ENCODE data around the gene NANOS3. TPM values are rescaled to one million over a fixed set of nuclear protein-coding genes. Genes with fewer than 3 reads are reported as not detected.

NANOS3 gene
- total RNA-seq, 1 experiment from 2014 or later: 1.1 TPM

DNA sequence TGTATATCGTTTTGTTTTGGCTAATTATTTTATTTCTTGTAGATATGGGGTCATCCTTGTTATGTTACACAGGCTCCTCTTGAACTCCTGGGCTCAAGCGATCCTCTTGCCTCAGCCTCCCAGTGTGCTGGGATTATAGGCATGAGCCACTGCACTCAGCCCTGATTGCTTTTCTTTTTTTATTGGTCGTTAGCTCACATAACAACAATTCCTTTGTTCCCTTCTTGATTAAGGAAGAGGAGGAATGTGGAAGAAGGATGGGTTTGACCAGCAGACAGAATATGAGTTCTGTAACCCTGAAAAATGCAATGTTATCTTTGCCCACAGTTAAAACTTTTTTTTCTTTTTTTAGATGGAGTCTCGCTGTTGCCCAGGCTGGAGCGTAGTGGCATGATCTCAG lies 17.6 kb downstream of the NANOS3 start:
- DNase-seq (ENCODE audit: low spot score) (no peak), ATAC-seq (no peak)
- Mint-ChIP-seq H3K27ac (no peak overlapping the region), H3K36me3 (no peaks in the 10 kb centered on the region), H3K9me3 (no peaks in the 10 kb centered on the region), H3K4me3 (no peak overlapping the region), H3K4me1 (no peaks in the 10 kb centered on the region), H3K27me3 (ENCODE audit: low read depth) (no peaks in the 10 kb centered on the region)
- CTCF ChIA-PET: interaction anchor here (0.6 to 2.1 kb wide), 3 partner anchors 8 to 11 kb away, joined by 3 to 9 read pairs (median 4); no protein-coding TSS in a partner anchor
- TF ChIP-seq NFE2L1 (CRISPR knock-in tag; IDR thresholded peaks at IDR 0.05) (no peak), ZNF317 (CRISPR knock-in tag; IDR thresholded peaks at IDR 0.05; ENCODE audit: borderline replicate concordance, low read depth) (no peak), TP53 (CRISPR knock-in tag; IDR thresholded peaks at IDR 0.05) (no peak), ZNF138 (CRISPR knock-in tag; conservative IDR thresholded peaks at IDR 0.05) (no peak), ZNF121 (CRISPR knock-in tag; IDR thresholded peaks at IDR 0.05) (no peak), EMX1 (CRISPR knock-in tag; IDR thresholded peaks at IDR 0.05) (no peak), NR1H2 (CRISPR knock-in tag; IDR thresholded peaks at IDR 0.05) (no peak), KAT7 (CRISPR knock-in tag; IDR thresholded peaks at IDR 0.05; ENCODE audit: borderline replicate concordance) (no peak), CREB1 (CRISPR knock-in tag; IDR thresholded peaks at IDR 0.05) (no peak), JUN (CRISPR knock-in tag; IDR thresholded peaks at IDR 0.05) (no peak), HMGA2 (CRISPR knock-in tag; IDR thresholded peaks at IDR 0.05) (no peak), ETV6 (CRISPR knock-in tag; IDR thresholded peaks at IDR 0.05) (no peak), SOX15 (CRISPR knock-in tag; IDR thresholded peaks at IDR 0.05) (no peak), FOXP1 (CRISPR knock-in tag; IDR thresholded peaks at IDR 0.05; ENCODE audit: borderline replicate concordance) (no peak), NR2C2 (CRISPR knock-in tag; IDR thresholded peaks at IDR 0.05) (no peak)
- TF ChIP-seq, protein P1, sequence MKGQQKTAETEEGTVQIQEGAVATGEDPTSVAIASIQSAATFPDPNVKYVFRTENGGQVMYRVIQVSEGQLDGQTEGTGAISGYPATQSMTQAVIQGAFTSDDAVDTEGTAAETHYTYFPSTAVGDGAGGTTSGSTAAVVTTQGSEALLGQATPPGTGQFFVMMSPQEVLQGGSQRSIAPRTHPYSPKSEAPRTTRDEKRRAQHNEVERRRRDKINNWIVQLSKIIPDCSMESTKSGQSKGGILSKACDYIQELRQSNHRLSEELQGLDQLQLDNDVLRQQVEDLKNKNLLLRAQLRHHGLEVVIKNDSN (CRISPR knock-in tag; IDR thresholded peaks at IDR 0.05): no peak
- TF ChIP-seq, protein P2, sequence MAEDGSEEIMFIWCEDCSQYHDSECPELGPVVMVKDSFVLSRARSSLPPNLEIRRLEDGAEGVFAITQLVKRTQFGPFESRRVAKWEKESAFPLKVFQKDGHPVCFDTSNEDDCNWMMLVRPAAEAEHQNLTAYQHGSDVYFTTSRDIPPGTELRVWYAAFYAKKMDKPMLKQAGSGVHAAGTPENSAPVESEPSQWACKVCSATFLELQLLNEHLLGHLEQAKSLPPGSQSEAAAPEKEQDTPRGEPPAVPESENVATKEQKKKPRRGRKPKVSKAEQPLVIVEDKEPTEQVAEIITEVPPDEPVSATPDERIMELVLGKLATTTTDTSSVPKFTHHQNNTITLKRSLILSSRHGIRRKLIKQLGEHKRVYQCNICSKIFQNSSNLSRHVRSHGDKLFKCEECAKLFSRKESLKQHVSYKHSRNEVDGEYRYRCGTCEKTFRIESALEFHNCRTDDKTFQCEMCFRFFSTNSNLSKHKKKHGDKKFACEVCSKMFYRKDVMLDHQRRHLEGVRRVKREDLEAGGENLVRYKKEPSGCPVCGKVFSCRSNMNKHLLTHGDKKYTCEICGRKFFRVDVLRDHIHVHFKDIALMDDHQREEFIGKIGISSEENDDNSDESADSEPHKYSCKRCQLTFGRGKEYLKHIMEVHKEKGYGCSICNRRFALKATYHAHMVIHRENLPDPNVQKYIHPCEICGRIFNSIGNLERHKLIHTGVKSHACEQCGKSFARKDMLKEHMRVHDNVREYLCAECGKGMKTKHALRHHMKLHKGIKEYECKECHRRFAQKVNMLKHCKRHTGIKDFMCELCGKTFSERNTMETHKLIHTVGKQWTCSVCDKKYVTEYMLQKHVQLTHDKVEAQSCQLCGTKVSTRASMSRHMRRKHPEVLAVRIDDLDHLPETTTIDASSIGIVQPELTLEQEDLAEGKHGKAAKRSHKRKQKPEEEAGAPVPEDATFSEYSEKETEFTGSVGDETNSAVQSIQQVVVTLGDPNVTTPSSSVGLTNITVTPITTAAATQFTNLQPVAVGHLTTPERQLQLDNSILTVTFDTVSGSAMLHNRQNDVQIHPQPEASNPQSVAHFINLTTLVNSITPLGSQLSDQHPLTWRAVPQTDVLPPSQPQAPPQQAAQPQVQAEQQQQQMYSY (CRISPR knock-in tag; IDR thresholded peaks at IDR 0.05): no peak
- TF ChIP-seq, protein P3, sequence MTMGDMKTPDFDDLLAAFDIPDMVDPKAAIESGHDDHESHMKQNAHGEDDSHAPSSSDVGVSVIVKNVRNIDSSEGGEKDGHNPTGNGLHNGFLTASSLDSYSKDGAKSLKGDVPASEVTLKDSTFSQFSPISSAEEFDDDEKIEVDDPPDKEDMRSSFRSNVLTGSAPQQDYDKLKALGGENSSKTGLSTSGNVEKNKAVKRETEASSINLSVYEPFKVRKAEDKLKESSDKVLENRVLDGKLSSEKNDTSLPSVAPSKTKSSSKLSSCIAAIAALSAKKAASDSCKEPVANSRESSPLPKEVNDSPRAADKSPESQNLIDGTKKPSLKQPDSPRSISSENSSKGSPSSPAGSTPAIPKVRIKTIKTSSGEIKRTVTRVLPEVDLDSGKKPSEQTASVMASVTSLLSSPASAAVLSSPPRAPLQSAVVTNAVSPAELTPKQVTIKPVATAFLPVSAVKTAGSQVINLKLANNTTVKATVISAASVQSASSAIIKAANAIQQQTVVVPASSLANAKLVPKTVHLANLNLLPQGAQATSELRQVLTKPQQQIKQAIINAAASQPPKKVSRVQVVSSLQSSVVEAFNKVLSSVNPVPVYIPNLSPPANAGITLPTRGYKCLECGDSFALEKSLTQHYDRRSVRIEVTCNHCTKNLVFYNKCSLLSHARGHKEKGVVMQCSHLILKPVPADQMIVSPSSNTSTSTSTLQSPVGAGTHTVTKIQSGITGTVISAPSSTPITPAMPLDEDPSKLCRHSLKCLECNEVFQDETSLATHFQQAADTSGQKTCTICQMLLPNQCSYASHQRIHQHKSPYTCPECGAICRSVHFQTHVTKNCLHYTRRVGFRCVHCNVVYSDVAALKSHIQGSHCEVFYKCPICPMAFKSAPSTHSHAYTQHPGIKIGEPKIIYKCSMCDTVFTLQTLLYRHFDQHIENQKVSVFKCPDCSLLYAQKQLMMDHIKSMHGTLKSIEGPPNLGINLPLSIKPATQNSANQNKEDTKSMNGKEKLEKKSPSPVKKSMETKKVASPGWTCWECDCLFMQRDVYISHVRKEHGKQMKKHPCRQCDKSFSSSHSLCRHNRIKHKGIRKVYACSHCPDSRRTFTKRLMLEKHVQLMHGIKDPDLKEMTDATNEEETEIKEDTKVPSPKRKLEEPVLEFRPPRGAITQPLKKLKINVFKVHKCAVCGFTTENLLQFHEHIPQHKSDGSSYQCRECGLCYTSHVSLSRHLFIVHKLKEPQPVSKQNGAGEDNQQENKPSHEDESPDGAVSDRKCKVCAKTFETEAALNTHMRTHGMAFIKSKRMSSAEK (CRISPR knock-in tag; IDR thresholded peaks at IDR 0.05; ENCODE audit: borderline replicate concordance): no peak
- TF ChIP-seq, protein P4, sequence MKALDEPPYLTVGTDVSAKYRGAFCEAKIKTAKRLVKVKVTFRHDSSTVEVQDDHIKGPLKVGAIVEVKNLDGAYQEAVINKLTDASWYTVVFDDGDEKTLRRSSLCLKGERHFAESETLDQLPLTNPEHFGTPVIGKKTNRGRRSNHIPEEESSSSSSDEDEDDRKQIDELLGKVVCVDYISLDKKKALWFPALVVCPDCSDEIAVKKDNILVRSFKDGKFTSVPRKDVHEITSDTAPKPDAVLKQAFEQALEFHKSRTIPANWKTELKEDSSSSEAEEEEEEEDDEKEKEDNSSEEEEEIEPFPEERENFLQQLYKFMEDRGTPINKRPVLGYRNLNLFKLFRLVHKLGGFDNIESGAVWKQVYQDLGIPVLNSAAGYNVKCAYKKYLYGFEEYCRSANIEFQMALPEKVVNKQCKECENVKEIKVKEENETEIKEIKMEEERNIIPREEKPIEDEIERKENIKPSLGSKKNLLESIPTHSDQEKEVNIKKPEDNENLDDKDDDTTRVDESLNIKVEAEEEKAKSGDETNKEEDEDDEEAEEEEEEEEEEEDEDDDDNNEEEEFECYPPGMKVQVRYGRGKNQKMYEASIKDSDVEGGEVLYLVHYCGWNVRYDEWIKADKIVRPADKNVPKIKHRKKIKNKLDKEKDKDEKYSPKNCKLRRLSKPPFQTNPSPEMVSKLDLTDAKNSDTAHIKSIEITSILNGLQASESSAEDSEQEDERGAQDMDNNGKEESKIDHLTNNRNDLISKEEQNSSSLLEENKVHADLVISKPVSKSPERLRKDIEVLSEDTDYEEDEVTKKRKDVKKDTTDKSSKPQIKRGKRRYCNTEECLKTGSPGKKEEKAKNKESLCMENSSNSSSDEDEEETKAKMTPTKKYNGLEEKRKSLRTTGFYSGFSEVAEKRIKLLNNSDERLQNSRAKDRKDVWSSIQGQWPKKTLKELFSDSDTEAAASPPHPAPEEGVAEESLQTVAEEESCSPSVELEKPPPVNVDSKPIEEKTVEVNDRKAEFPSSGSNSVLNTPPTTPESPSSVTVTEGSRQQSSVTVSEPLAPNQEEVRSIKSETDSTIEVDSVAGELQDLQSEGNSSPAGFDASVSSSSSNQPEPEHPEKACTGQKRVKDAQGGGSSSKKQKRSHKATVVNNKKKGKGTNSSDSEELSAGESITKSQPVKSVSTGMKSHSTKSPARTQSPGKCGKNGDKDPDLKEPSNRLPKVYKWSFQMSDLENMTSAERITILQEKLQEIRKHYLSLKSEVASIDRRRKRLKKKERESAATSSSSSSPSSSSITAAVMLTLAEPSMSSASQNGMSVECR (CRISPR knock-in tag; IDR thresholded peaks at IDR 0.05; ENCODE audit: borderline replicate concordance): no peak
- TF ChIP-seq, protein P5, sequence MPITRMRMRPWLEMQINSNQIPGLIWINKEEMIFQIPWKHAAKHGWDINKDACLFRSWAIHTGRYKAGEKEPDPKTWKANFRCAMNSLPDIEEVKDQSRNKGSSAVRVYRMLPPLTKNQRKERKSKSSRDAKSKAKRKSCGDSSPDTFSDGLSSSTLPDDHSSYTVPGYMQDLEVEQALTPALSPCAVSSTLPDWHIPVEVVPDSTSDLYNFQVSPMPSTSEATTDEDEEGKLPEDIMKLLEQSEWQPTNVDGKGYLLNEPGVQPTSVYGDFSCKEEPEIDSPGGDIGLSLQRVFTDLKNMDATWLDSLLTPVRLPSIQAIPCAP (CRISPR knock-in tag; IDR thresholded peaks at IDR 0.05): no peak
- POLR2A ChIA-PET: no interaction called here

All from WTC11 (cell line).